Right lung (tissue), 10 donors: ENCODE data around the gene LRAT. TPM values are rescaled to one million over a fixed set of nuclear protein-coding genes. Genes with fewer than 3 reads are reported as not detected.
"Not testable (repeated sequence)": the region's sequence is repeated elsewhere in the genome, so short reads cannot be mapped to it uniquely, and the experiment has no call there.

Experiments
- DNase-seq, 2 donors: peaks; one replicate each; pipeline ENCODE4 v3.0.0-alpha.2; 2013
- long read RNA-seq, 8 donors: transcript quantifications; one replicate each; lab custom pipeline, GENCODE V29; 2026
- polyA plus RNA-seq, 5 donors: library from polyadenylated mRNA; unstranded; fragments of 120-200 nt; gene quantifications; one replicate each; pipeline versions ENCODE4 v1.2.1 to v1.2.3, GENCODE V29; 2013; ENCODE audit warnings: inconsistent platforms in 1 of 5, low replicate concordance in 1 of 5; ENCODE audit not compliant: insufficient read length in 5 of 5, insufficient read depth in 1 of 5

Gene LRAT
- polyA plus RNA-seq: under 1 TPM; 0.10 to 0.49 (median 0.16) TPM
- long read RNA-seq, donor 1: 0 reads
- long read RNA-seq, donor 2: 0 reads
- long read RNA-seq, donor 3: 0 reads
- long read RNA-seq, donor 4: 0 reads
- long read RNA-seq, donor 5: 0 reads
- long read RNA-seq, donor 6: 0 reads
- long read RNA-seq, donor 7: 0 reads
- long read RNA-seq, donor 8: 0 reads

GRCh38 chr4:154743683-154744340 lies at the start of gene LRAT:
Gene LRAT (plus strand): TSS chr4:154744000. CDS start chr4:154744327, 327 bp downstream.
- DNase-seq: peak in 1 of 2 donors; percentile 23

- no peak for DNase-seq
Measured at GRCh38 chr4:154707877-154708276, 35.9 kb upstream of the LRAT start.

GRCh38 chr4:154709550-154709949 lies 34.2 kb upstream of the LRAT start:
- DNase-seq: no peak

GRCh38 chr4:154711522-154711921 lies 32.3 kb upstream of the LRAT start:
- no peak for DNase-seq

GRCh38 chr4:154714339-154715040 lies 29.3 kb upstream of the LRAT start:
- no peak for DNase-seq

GRCh38 chr4:154719087-154719486 lies 24.7 kb upstream of the LRAT start:
- DNase-seq: no peak

GRCh38 chr4:154720123-154720522 lies 23.7 kb upstream of the LRAT start:
- no peak for DNase-seq

GRCh38 chr4:154720618-154721267 lies 23.1 kb upstream of the LRAT start:
- no peak for DNase-seq

GRCh38 chr4:154722262-154722661 lies 21.5 kb upstream of the LRAT start:
- no peak for DNase-seq

GRCh38 chr4:154723601-154724000 lies 20.2 kb upstream of the LRAT start:
- not testable (repeated sequence) for DNase-seq

- DNase-seq: no peak
Measured at GRCh38 chr4:154727540-154727939, 16.3 kb upstream of the LRAT start.

- no peak for DNase-seq
Measured at GRCh38 chr4:154731756-154732155, 12.0 kb upstream of the LRAT start.

- DNase-seq: no peak
Measured at GRCh38 chr4:154732669-154733068, 11.1 kb upstream of the LRAT start.

- peak in 1 of 2 donors; percentile 7 for DNase-seq
Measured at GRCh38 chr4:154736770-154737169, 7.0 kb upstream of the LRAT start.

- DNase-seq: no peak
Measured at GRCh38 chr4:154738426-154738825, 5.4 kb upstream of the LRAT start.

GRCh38 chr4:154739111-154739510 lies 4.7 kb upstream of the LRAT start:
- DNase-seq: no peak

GRCh38 chr4:154740462-154740861 lies 3.3 kb upstream of the LRAT start:
- DNase-seq: no peak

- peak in 1 of 2 donors; percentile 9 for DNase-seq
Measured at GRCh38 chr4:154741131-154741665, 2.6 kb upstream of the LRAT start.

GRCh38 chr4:154741922-154742850 lies 1.6 kb upstream of the LRAT start:
- no peak for DNase-seq

GRCh38 chr4:154744341-154744926 lies 634 bp downstream of the LRAT start:
- no peak for DNase-seq

GRCh38 chr4:154757713-154758112 lies 13.9 kb downstream of the LRAT start:
- DNase-seq: no peak
